HG03066 (cell line): ENCODE measurements around the gene MIPEP.

Experiments used
- ATAC-seq: cut with Tn5 transposase; IDR thresholded peaks from one replicate; pipeline ENCODE4 v1.9.1; 2021; ENCODE audit warnings: low read depth; ENCODE audit not compliant: unreplicated experiment

MIPEP gene

GRCh38 chr13:23724196-23724970 lies 164.8 kb downstream of the MIPEP start:
- ATAC-seq = no peak

- no peak for ATAC-seq
Measured at GRCh38 chr13:23723471-23723870, 165.7 kb downstream of the MIPEP start.

- no peak for ATAC-seq
Measured at GRCh38 chr13:23722726-23723453, 166.3 kb downstream of the MIPEP start.

- ATAC-seq = no peak
Measured at GRCh38 chr13:23718996-23719395, 170.2 kb downstream of the MIPEP start.

- ATAC-seq = no peak
Measured at GRCh38 chr13:23716401-23716800, 172.8 kb downstream of the MIPEP start.

GRCh38 chr13:23715762-23716235 lies 173.4 kb downstream of the MIPEP start:
- ATAC-seq = no peak

GRCh38 chr13:23715092-23715761 lies 174.0 kb downstream of the MIPEP start:
- ATAC-seq = no peak

- no peak for ATAC-seq
Measured at GRCh38 chr13:23714672-23715071, 174.5 kb downstream of the MIPEP start.

GRCh38 chr13:23711355-23711754 lies 177.8 kb downstream of the MIPEP start:
- no peak for ATAC-seq

- ATAC-seq = no peak
Measured at GRCh38 chr13:23710366-23710765, 178.8 kb downstream of the MIPEP start.

- ATAC-seq = no peak
Measured at GRCh38 chr13:23709536-23709935, 179.7 kb downstream of the MIPEP start.

GRCh38 chr13:23707674-23708073 lies 181.5 kb downstream of the MIPEP start:
- no peak for ATAC-seq

- no peak for ATAC-seq
Measured at GRCh38 chr13:23705583-23705982, 183.6 kb downstream of the MIPEP start.

GRCh38 chr13:23703246-23703860 lies 185.8 kb downstream of the MIPEP start:
- no peak for ATAC-seq

GRCh38 chr13:23701636-23702035 lies 187.6 kb downstream of the MIPEP start:
- no peak for ATAC-seq

- ATAC-seq = no peak
Measured at GRCh38 chr13:23701186-23701585, 188.0 kb downstream of the MIPEP start.

GRCh38 chr13:23699271-23699670 lies 189.9 kb downstream of the MIPEP start:
- ATAC-seq = no peak

- no peak for ATAC-seq
Measured at GRCh38 chr13:23697772-23698313, 191.4 kb downstream of the MIPEP start.

GRCh38 chr13:23696610-23697009 lies 192.6 kb downstream of the MIPEP start:
- ATAC-seq = no peak

GRCh38 chr13:23695711-23696464 lies 193.3 kb downstream of the MIPEP start:
- no peak for ATAC-seq
